H9 (cell line): ENCODE measurements around the gene COG4. TPM values are rescaled to one million over a fixed set of nuclear protein-coding genes. Genes with fewer than 3 reads are reported as not detected.

ENCODE experiments used
- DNase-seq: peaks from one replicate; pipeline ENCODE4 v3.0.0-alpha.2; 2017
- H2AFZ ChIP-seq: one replicate; pipeline ENCODE4 v1.6.1; 2013; ENCODE audit warnings: mild to moderate bottlenecking, low read length, control low read depth, moderate library complexity
- H2AK5ac ChIP-seq: 2 replicates; pipeline ENCODE4 v1.6.1; 2013; ENCODE audit warnings: low read length, control low read depth, mixed read lengths; ENCODE audit not compliant: insufficient read length
- H2BK120ac ChIP-seq: one replicate; pipeline ENCODE4 v1.6.1; 2013; ENCODE audit warnings: low read depth, mild to moderate bottlenecking, low read length, control low read depth, inconsistent platforms; ENCODE audit not compliant: poor library complexity, severe bottlenecking
- H2BK12ac ChIP-seq: 2 replicates; pipeline ENCODE4 v1.6.1; 2013; ENCODE audit warnings: low read length, control low read depth, mixed read lengths, low read depth; ENCODE audit not compliant: insufficient read length
- H2BK15ac ChIP-seq: 2 replicates; pipeline ENCODE4 v1.6.1; 2013; ENCODE audit warnings: low read depth, low read length, control low read depth
- H2BK20ac ChIP-seq: one replicate; pipeline ENCODE4 v1.6.1; 2013; ENCODE audit warnings: low read depth, mild to moderate bottlenecking, low read length, control low read depth, inconsistent platforms; ENCODE audit not compliant: poor library complexity, severe bottlenecking
- H2BK5ac ChIP-seq: 2 replicates; pipeline ENCODE4 v1.6.1; 2013; ENCODE audit warnings: low read length, control low read depth, mixed read lengths; ENCODE audit not compliant: insufficient read length
- H3K14ac ChIP-seq: 2 replicates; pipeline ENCODE4 v1.6.1; 2013; ENCODE audit warnings: low read length, control low read depth; ENCODE audit not compliant: insufficient read depth
- H3K18ac ChIP-seq: 2 replicates; pipeline ENCODE4 v1.6.1; 2013; ENCODE audit warnings: low read depth, mild to moderate bottlenecking, mixed read lengths, low read length, control low read depth; ENCODE audit not compliant: insufficient read length
- H3K23ac ChIP-seq: 2 replicates; pipeline ENCODE4 v1.6.1; 2013; ENCODE audit warnings: low read length, control low read depth, mixed read lengths, low read depth; ENCODE audit not compliant: insufficient read length
- H3K23me2 ChIP-seq: 2 replicates; pipeline ENCODE4 v1.6.1; 2013; ENCODE audit warnings: low read depth, mild to moderate bottlenecking, mixed read lengths, low read length, control low read depth; ENCODE audit not compliant: insufficient read length, poor library complexity, severe bottlenecking
- H3K27ac ChIP-seq: 2 replicates; pipeline ENCODE4 v1.5.1; 2013; ENCODE audit warnings: low read length, control low read depth, mixed read lengths, low read depth; ENCODE audit not compliant: insufficient read length
- H3K27me3 ChIP-seq: 2 replicates; pipeline ENCODE4 v1.6.1; 2013; ENCODE audit warnings: low read length, control low read depth, inconsistent platforms; ENCODE audit not compliant: insufficient read depth
- H3K4ac ChIP-seq: 2 replicates; pipeline ENCODE4 v1.6.1; 2013; ENCODE audit warnings: low read depth, mild to moderate bottlenecking, control low read depth, inconsistent platforms, low read length, moderate library complexity
- H3K4me1 ChIP-seq: 2 replicates; pipeline ENCODE4 v1.6.1; 2013; ENCODE audit warnings: low read length, control low read depth, inconsistent platforms; ENCODE audit not compliant: insufficient read depth
- H3K4me2 ChIP-seq: 2 replicates; pipeline ENCODE4 v1.6.1; 2013; ENCODE audit warnings: low read length, control low read depth, mixed read lengths; ENCODE audit not compliant: insufficient read length, insufficient read depth
- H3K56ac ChIP-seq: 2 replicates; pipeline ENCODE4 v1.6.1; 2013; ENCODE audit warnings: low read depth, mild to moderate bottlenecking, mixed read lengths, low read length, control low read depth; ENCODE audit not compliant: insufficient read length
- H3K79me1 ChIP-seq: 2 replicates; pipeline ENCODE4 v1.6.1; 2013; ENCODE audit warnings: low read depth, mild to moderate bottlenecking, moderate library complexity, low read length, control low read depth, inconsistent platforms; ENCODE audit not compliant: insufficient read depth, poor library complexity, severe bottlenecking
- H3K79me2 ChIP-seq: 2 replicates; pipeline ENCODE4 v1.6.1; 2013; ENCODE audit warnings: low read length, control low read depth, inconsistent platforms; ENCODE audit not compliant: insufficient read depth
- H3K9ac ChIP-seq: 2 replicates; pipeline ENCODE4 v1.6.1; 2013; ENCODE audit warnings: low read length, control low read depth, mixed read lengths; ENCODE audit not compliant: insufficient read length; ENCODE audit errors: extremely low read depth
- H3K9me3 ChIP-seq: one replicate; pipeline ENCODE4 v1.6.1; 2013; ENCODE audit warnings: low read depth, low read length, inconsistent platforms; ENCODE audit not compliant: control insufficient read depth
- H3T11ph ChIP-seq: one replicate; pipeline ENCODE4 v1.6.1; 2013; ENCODE audit warnings: mild to moderate bottlenecking, low read length, control low read depth, inconsistent platforms
- H4K20me1 ChIP-seq: one replicate; pipeline ENCODE4 v1.6.1; 2013; ENCODE audit not compliant: control insufficient read depth, insufficient read length, insufficient read depth
- H4K5ac ChIP-seq: 2 replicates; pipeline ENCODE4 v1.6.1; 2013; ENCODE audit warnings: low read depth, mild to moderate bottlenecking, mixed read lengths, low read length, control low read depth; ENCODE audit not compliant: insufficient read length
- H4K8ac ChIP-seq: replicated peaks from 2 replicates; pipeline ENCODE4 v1.6.1; 2013; ENCODE audit warnings: low read length, control low read depth, mixed read lengths, low read depth; ENCODE audit not compliant: insufficient read length
- H4K91ac ChIP-seq: 2 replicates; pipeline ENCODE4 v1.6.1; 2013; ENCODE audit warnings: low read depth, mild to moderate bottlenecking, moderate library complexity, mixed read lengths, low read length, control low read depth; ENCODE audit not compliant: insufficient read length
- H3K27ac Mint-ChIP-seq, 3 experiments: 2 replicates in 2 of 3; 3 replicates in 1 of 3; pipeline ENCODE4 v1.8.0; 2020 to 2021; ENCODE audit warnings: mixed read lengths in 3 of 3, mild to moderate bottlenecking in 1 of 3, moderate library complexity in 1 of 3
- H3K27me3 Mint-ChIP-seq: 2 replicates; pipeline ENCODE4 v1.8.0; 2021; ENCODE audit warnings: low read depth, mild to moderate bottlenecking, moderate library complexity, mixed read lengths
- H3K36me3 Mint-ChIP-seq, 3 experiments: 2 replicates in 2 of 3; 3 replicates in 1 of 3; pipeline ENCODE4 v1.8.0; 2020 to 2021; ENCODE audit warnings: low read depth in 3 of 3, mixed read lengths in 3 of 3; ENCODE audit not compliant: insufficient read depth in 1 of 3
- H3K4me1 Mint-ChIP-seq, 2 experiments: 2 replicates each; pipeline ENCODE4 v1.8.0; 2020; ENCODE audit warnings: mixed read lengths in 2 of 2
- H3K4me3 Mint-ChIP-seq, 2 experiments: 2 replicates in 1 of 2; 3 replicates in 1 of 2; pipeline ENCODE4 v1.8.0; 2020 to 2021; ENCODE audit warnings: mild to moderate bottlenecking in 2 of 2, mixed read lengths in 2 of 2, moderate library complexity in 1 of 2
- H3K9me3 Mint-ChIP-seq, 2 experiments: 2 replicates in 1 of 2; 3 replicates in 1 of 2; pipeline ENCODE4 v1.8.0; 2020; ENCODE audit warnings: mild to moderate bottlenecking in 2 of 2, mixed read lengths in 2 of 2, moderate library complexity in 1 of 2
- CTCF ChIP-seq: fragments of 200-600 bp; sonication (generic); conservative IDR thresholded peaks from 3 replicates; pipeline ENCODE4 v1.8.0; 2021; ENCODE audit warnings: antibody characterized with exemption, mild to moderate bottlenecking
- WGBS: extraction: QIAGEN DNeasy Blood & Tissue Kit; methylation state at CpG from one replicate; pipeline ENCODE4 v1.1.7; 2013; ENCODE audit warnings: missing lambda C conversion rate, low lambda C conversion rate, mixed read lengths; ENCODE audit not compliant: insufficient read length; ENCODE audit errors: extremely low coverage; 5-methylcytosine and 5-hydroxymethylcytosine counted together
- total RNA-seq: library from RNA; stranded (reverse); gene quantifications from 2 replicates; pipeline ENCODE4 v1.2.1, GENCODE V29; 2021

The COG4 gene
- total RNA-seq, 1 experiment from 2014 or later, result 51.9 TPM

DNA sequence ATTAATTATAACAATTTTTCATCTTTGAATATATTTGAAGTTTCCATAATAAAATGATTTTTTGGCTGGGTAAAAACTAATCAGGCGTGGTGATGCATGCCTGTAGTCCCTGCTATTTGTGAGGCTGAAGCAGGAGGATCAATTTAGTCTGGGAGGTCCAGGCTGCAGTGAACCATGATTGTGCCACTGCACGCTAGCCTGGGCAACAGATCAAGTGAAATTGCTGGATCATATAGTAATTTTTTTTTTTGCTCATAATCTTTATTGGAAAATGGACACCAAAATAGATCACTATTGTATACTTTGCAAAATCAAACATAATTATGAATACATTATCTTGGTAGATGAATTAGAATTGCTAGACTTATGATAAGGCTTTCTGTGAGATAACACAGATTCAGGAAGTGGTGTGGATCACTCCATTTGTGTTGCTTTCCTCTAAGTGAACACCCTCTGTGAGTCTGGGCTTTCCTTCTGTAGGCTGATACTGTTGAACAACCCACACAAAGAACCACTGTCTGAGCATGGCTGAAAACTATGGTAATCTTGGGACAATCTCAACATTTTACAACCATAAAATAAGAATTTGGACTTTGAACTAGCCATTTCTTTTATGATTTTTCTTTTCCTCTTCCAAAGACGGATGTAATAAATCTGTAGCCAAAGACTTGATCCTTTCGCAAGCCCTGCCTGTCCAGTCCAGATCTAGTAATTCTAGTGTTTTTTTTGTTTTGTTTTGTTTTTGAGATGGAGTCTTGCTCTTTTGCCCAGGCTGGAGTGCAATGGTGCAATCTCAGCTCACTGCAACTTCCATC, 78.9 kb downstream of the COG4 start:
- Histone ChIP-seq H2BK12ac (no peak overlapping the region), H3K23me2 (peaks cover 2% of the 10 kb centered on the region), H2AFZ (no peak overlapping the region), H2BK5ac (no peak overlapping the region), H4K8ac (no peak overlapping the region), H2AK5ac (no peak overlapping the region), H2BK20ac (no peak overlapping the region), H3T11ph (no peak overlapping the region), H3K4ac (no peak overlapping the region), H4K91ac (no peak overlapping the region), H3K9me3 (no peaks in the 10 kb centered on the region), H3K56ac (no peak overlapping the region), H3K79me2 (no peaks in the 10 kb centered on the region), H3K18ac (no peak overlapping the region), H3K4me1 (peaks cover 3% of the 10 kb centered on the region), H3K27me3 (no peaks in the 10 kb centered on the region), H2BK15ac (no peak overlapping the region), H4K20me1 (no peaks in the 10 kb centered on the region), H4K5ac (no peak overlapping the region), H3K23ac (no peak overlapping the region), H3K9ac (no peak overlapping the region), H3K79me1 (no peaks in the 10 kb centered on the region), H3K4me2 (no peak overlapping the region), H2BK120ac (no peak overlapping the region), H3K27ac (no peak overlapping the region), H3K14ac (no peak overlapping the region)
- no peak for DNase-seq
- Mint-ChIP-seq H3K4me1 (peaks cover 16% of the 10 kb centered on the region in 2 experiments), H3K9me3 (no peaks in the 10 kb centered on the region), H3K27me3 (no peaks in the 10 kb centered on the region; the same call in 1 of the 2 replicates), H3K4me3 (no peak overlapping the region), H3K36me3 (no peaks in the 10 kb centered on the region; a peak in 1 of 7 replicates), H3K27ac (no peak overlapping the region)
- TF ChIP-seq CTCF, result no peak
- WGBS, result no CpG with 5 or more reads among the region's 4 CpGs
